RCC 7860 (cell line): ENCODE data around the gene PATJ.
"Not testable (repeated sequence)": the region's sequence is repeated elsewhere in the genome, so short reads cannot be mapped to it uniquely, and the experiment has no call there.

Experiments
- DNase-seq: peaks from one replicate; pipeline ENCODE4 v3.0.0-alpha.2; 2015; ENCODE audit warnings: low spot score
- FAIRE-seq: peaks from 2 replicates; lab custom pipeline; 2012; peaks lifted over from hg19 to GRCh38; lab: Jason Lieb, UNC

Gene PATJ

GRCh38 chr1:62194651-62195544 lies 452.6 kb downstream of the PATJ start, which contains the start of gene L1TD1:
Gene L1TD1, plus strand, starts transcription at chr1:62194849. Its CDS starts 11,780 bp downstream, at chr1:62206629.
- DNase-seq: no peak
- no peak for FAIRE-seq

- no peak for FAIRE-seq
Measured at GRCh38 chr1:62196086-62196690, 453.9 kb downstream of the PATJ start.

GRCh38 chr1:62198069-62198780 lies 455.9 kb downstream of the PATJ start:
- DNase-seq (no peak), FAIRE-seq (no peak)

More at GRCh38 chr1:62196086-62196690, 453.9 kb downstream of the PATJ start:
- no peak for DNase-seq

GRCh38 chr1:62198781-62199125 lies 456.5 kb downstream of the PATJ start:
- FAIRE-seq (no peak), DNase-seq (no peak)

GRCh38 chr1:62207187-62207586 lies 464.9 kb downstream of the PATJ start:
- no peak for DNase-seq
- no peak for FAIRE-seq

GRCh38 chr1:62208087-62208486 lies 465.8 kb downstream of the PATJ start:
- DNase-seq: no peak
- no peak for FAIRE-seq

- no peak for FAIRE-seq
- DNase-seq: no peak
Measured at GRCh38 chr1:62208970-62209369, 466.7 kb downstream of the PATJ start.

GRCh38 chr1:62209931-62210595 lies 467.8 kb downstream of the PATJ start:
- DNase-seq (no peak), FAIRE-seq (no peak)

- FAIRE-seq (no peak), DNase-seq (no peak)
Measured at GRCh38 chr1:62210960-62211359, 468.7 kb downstream of the PATJ start.

GRCh38 chr1:62212411-62212810 lies 470.1 kb downstream of the PATJ start:
- DNase-seq (no peak), FAIRE-seq (no peak)

GRCh38 chr1:62213075-62213914 lies 471.0 kb downstream of the PATJ start:
- FAIRE-seq (no peak), DNase-seq (no peak)

- no peak for DNase-seq
- no peak for FAIRE-seq
Measured at GRCh38 chr1:62218604-62219003, 476.3 kb downstream of the PATJ start.

- not testable (repeated sequence) for DNase-seq, FAIRE-seq
Measured at GRCh38 chr1:62220456-62220855, 478.2 kb downstream of the PATJ start.

GRCh38 chr1:62221171-62221570 lies 478.9 kb downstream of the PATJ start:
- FAIRE-seq: no peak
- DNase-seq: no peak

GRCh38 chr1:62222321-62222720 lies 480.0 kb downstream of the PATJ start:
- FAIRE-seq: no peak
- no peak for DNase-seq

- DNase-seq: no peak
- no peak for FAIRE-seq
Measured at GRCh38 chr1:62224182-62224581, 481.9 kb downstream of the PATJ start.

GRCh38 chr1:62227496-62227895 lies 485.2 kb downstream of the PATJ start:
- DNase-seq: no peak
- no peak for FAIRE-seq
